Measurements from ENCODE around the gene ZNF438. TPM values are rescaled to one million over a fixed set of nuclear protein-coding genes. Genes with fewer than 3 reads are reported as not detected.

ZNF438 gene
- total RNA-seq, 4 donors from 2014 or later = 10.3 to 14.6 (median 13.6) TPM

DNA sequence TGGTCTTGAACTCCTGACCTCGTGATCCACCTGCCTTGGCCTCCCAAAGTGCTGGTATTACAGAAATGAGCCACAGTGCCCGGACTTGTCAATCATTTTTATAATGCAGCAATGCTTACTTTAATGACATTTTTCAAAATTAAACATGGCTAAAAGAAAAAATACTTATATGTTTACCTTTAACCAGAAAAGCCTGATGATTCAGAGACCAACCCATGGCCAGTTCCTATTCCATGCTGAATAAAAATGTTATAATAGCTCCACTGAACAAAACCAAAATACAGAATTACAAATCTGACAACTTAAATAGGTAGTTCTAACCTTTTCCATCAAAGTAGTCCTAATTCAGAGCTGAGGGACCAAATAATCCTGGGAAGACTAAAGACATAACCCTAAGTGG, 21.6 kb downstream of the ZNF438 start:
- Histone ChIP-seq H3K9me3 (no peaks in the 10 kb centered on the region), H3K27ac (no peak overlapping the region), H3K36me3 (no peaks in the 10 kb centered on the region), H3K4me3 (no peak overlapping the region), H3K4me1 (peaks cover 0 to 25% (median 0%) of the 10 kb centered on the region in 3 donors), H3K27me3 (no peaks in the 10 kb centered on the region)
- WGBS, 2 donors (ENCODE audit: low coverage in 1 of 2) = 80 to 94% methylated on average over 2 of the region's 2 CpGs
- TF ChIP-seq, protein P1, sequence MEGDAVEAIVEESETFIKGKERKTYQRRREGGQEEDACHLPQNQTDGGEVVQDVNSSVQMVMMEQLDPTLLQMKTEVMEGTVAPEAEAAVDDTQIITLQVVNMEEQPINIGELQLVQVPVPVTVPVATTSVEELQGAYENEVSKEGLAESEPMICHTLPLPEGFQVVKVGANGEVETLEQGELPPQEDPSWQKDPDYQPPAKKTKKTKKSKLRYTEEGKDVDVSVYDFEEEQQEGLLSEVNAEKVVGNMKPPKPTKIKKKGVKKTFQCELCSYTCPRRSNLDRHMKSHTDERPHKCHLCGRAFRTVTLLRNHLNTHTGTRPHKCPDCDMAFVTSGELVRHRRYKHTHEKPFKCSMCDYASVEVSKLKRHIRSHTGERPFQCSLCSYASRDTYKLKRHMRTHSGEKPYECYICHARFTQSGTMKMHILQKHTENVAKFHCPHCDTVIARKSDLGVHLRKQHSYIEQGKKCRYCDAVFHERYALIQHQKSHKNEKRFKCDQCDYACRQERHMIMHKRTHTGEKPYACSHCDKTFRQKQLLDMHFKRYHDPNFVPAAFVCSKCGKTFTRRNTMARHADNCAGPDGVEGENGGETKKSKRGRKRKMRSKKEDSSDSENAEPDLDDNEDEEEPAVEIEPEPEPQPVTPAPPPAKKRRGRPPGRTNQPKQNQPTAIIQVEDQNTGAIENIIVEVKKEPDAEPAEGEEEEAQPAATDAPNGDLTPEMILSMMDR (IDR thresholded peaks at IDR 0.05) = no peak
- TF ChIP-seq EP300 (IDR thresholded peaks at IDR 0.05) = no peak
- no peak for TF ChIP-seq POLR2A (IDR thresholded peaks at IDR 0.05)
- no peak for TF ChIP-seq POLR2AphosphoS5 (IDR thresholded peaks at IDR 0.05)
- no peak for ATAC-seq

DNA sequence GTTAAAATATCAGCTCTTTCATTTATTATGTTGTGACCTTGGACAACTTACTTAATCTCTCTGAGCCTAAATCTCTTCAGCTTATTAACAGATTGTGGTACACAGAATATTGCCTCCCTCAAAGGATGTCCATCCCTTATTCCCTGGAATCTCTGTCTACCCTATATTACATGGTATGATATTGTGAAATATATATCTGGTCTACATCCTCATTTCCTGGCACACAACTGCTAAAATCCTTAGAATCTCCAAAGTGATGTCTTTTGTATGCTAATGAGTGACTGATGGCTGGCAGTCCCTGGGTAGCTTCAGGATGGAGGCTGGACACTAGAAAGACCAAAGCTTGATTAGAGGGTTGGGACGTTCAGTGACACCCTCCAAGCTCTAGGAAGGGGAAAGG, 25.8 kb downstream of the ZNF438 start:
- Histone ChIP-seq H3K4me3 (no peak overlapping the region), H3K27me3 (no peaks in the 10 kb centered on the region), H3K9me3 (no peaks in the 10 kb centered on the region), H3K4me1 (peaks cover 0 to 13% (median 0%) of the 10 kb centered on the region in 3 donors), H3K36me3 (no peaks in the 10 kb centered on the region), H3K27ac (no peak overlapping the region)
- no peak for ATAC-seq
- 100% methylated on average over 1 of the region's 1 CpG; no CpG with 5 or more reads in 1 of the 2 donors for WGBS, 2 donors (ENCODE audit: low coverage in 1 of 2)
- TF ChIP-seq, protein P1 (IDR thresholded peaks at IDR 0.05) = no peak
- TF ChIP-seq EP300 (IDR thresholded peaks at IDR 0.05) = no peak
- no peak for TF ChIP-seq POLR2AphosphoS5 (IDR thresholded peaks at IDR 0.05)
- no peak for TF ChIP-seq POLR2A (IDR thresholded peaks at IDR 0.05)

DNA sequence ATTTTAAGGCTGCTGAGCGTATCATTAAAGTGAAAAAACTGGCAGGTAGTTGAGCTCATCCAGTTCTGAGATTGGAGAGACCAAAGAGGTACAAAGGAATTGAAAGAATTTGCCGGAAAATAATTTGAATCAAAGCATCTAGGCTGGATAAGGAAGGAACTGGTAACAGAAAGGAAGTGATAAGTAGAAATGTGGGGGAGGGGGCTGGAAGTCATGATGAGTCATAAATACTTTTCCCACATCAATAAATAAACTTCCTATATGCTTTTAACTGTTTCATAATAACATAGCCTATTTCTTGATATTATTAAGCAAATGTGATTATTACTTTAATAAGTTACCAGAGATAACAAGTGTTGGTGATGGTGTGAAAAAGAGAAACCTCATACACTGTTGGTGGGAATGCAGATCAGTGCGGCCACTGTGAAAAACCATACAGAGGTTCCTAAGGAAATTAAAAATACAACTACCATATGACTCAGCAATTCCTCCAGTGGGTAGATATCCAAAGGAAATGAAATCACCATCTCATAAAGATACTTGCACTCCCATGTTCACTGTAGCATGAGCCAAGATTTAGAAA, 27.0 kb downstream of the ZNF438 start:
- no peak for TF ChIP-seq POLR2A (IDR thresholded peaks at IDR 0.05)
- H3K27ac ChIP-seq = no peak overlapping the region
- no peak overlapping the region for H3K4me3 ChIP-seq
- 77 to 86% methylated on average over 2 to 3 of the region's 3 CpGs for WGBS, 2 donors (ENCODE audit: low coverage in 1 of 2)
- no peaks in the 10 kb centered on the region for H3K27me3 ChIP-seq
- no peaks in the 10 kb centered on the region for H3K9me3 ChIP-seq
- no peaks in the 10 kb centered on the region for H3K36me3 ChIP-seq
- peaks cover 0 to 9% (median 0%) of the 10 kb centered on the region in 3 donors for H3K4me1 ChIP-seq
- no peak for ATAC-seq

DNA sequence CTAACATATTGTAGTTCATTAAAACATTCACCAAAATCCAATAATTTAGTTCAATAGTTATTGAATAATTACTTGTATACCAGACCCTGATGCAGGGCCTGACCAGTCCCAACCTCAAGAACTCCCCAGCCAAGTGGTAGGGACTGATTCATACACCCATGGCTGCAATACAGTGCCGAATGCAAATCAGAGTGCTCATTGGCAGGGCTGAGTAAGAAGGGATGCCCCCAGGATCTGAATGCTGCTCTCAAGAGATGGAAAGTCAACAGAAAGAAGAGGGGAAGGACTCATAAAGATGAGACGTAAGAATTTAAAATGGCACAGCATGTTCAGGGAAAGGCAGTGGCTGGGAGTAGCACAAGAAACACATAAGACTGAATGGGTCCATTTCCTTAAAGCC, 29.9 kb downstream of the ZNF438 start:
- Histone ChIP-seq H3K36me3 (no peaks in the 10 kb centered on the region), H3K4me3 (no peak overlapping the region), H3K27ac (no peak overlapping the region), H3K9me3 (no peaks in the 10 kb centered on the region), H3K27me3 (no peaks in the 10 kb centered on the region), H3K4me1 (peaks cover 0 to 26% (median 0%) of the 10 kb centered on the region in 3 donors)
- ATAC-seq = no peak
- TF ChIP-seq EP300 (IDR thresholded peaks at IDR 0.05) = no peak
- no peak for TF ChIP-seq POLR2A (IDR thresholded peaks at IDR 0.05)
- TF ChIP-seq, protein P1 (IDR thresholded peaks at IDR 0.05) = no peak
- TF ChIP-seq POLR2AphosphoS5 (IDR thresholded peaks at IDR 0.05) = no peak
- 100% methylated on average over 1 of the region's 2 CpGs for WGBS, 2 donors (ENCODE audit: low coverage in 1 of 2)

DNA sequence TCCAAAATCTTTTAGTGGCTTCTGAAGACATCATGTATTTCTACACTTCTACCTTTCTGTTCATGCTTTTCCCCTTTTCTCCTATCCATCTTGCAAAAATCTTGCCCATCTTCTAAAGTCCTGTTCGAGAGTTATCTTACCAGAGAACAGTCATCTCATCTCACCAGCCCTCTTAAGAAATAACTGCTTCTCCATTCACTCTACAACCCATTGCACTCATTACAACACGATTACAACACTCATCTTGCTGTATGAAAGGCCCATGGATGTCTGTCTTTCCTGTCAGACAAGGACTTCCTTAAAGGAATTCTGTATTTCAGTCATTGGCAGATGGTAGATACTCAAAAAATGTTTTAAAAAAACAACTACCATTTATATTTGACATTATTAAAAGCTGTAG, 30.8 kb downstream of the ZNF438 start:
- TF ChIP-seq POLR2AphosphoS5 (IDR thresholded peaks at IDR 0.05) (no peak), EP300 (IDR thresholded peaks at IDR 0.05) (no peak), POLR2A (IDR thresholded peaks at IDR 0.05) (no peak)
- TF ChIP-seq, protein P1 (IDR thresholded peaks at IDR 0.05) = no peak
- no peak overlapping the region for H3K4me3 ChIP-seq
- no peaks in the 10 kb centered on the region for H3K27me3 ChIP-seq
- peaks cover 0 to 28% (median 0%) of the 10 kb centered on the region in 3 donors for H3K4me1 ChIP-seq
- ATAC-seq = no peak
- 86 to 87% methylated on average over 1 to 2 of the region's 2 CpGs for WGBS, 2 donors (ENCODE audit: low coverage in 1 of 2)
- H3K27ac ChIP-seq = no peak overlapping the region
- no peaks in the 10 kb centered on the region for H3K9me3 ChIP-seq
- H3K36me3 ChIP-seq = no peaks in the 10 kb centered on the region
